HT1080 (cell line): ENCODE data around the gene RO60. TPM values are rescaled to one million over a fixed set of nuclear protein-coding genes. Genes with fewer than 3 reads are reported as not detected.
"Not testable (repeated sequence)": the region's sequence is repeated elsewhere in the genome, so short reads cannot be mapped to it uniquely, and the experiment has no call there.

ENCODE experiments used
- DNase-seq: peaks from one replicate; pipeline ENCODE4 v3.0.0-alpha.2; 2015; ENCODE audit warnings: low read depth
- polyA plus RNA-seq, 2 experiments: library from polyadenylated mRNA; depleted of rRNA; stranded (reverse); fragments of >200 nt; gene quantifications; 2 replicates each; pipeline ENCODE4 v1.2.3, GENCODE V29; 2015
- total RNA-seq: library from RNA; depleted of rRNA; stranded (reverse); fragments of >200 nt; shearing (Covaris generic); gene quantifications from 2 replicates; pipeline ENCODE4 v1.2.3, GENCODE V29; 2014; rRNA removed

RO60 gene
- total RNA-seq = 75.0 and 78.3 TPM in 2 replicates
- polyA plus RNA-seq (2015; cell fraction: cytosol; rRNA removed) = 19.2 and 22.4 TPM in 2 replicates
- polyA plus RNA-seq (2015; cell fraction: nucleus; rRNA removed) = 27.1 and 27.6 TPM in 2 replicates

DNA sequence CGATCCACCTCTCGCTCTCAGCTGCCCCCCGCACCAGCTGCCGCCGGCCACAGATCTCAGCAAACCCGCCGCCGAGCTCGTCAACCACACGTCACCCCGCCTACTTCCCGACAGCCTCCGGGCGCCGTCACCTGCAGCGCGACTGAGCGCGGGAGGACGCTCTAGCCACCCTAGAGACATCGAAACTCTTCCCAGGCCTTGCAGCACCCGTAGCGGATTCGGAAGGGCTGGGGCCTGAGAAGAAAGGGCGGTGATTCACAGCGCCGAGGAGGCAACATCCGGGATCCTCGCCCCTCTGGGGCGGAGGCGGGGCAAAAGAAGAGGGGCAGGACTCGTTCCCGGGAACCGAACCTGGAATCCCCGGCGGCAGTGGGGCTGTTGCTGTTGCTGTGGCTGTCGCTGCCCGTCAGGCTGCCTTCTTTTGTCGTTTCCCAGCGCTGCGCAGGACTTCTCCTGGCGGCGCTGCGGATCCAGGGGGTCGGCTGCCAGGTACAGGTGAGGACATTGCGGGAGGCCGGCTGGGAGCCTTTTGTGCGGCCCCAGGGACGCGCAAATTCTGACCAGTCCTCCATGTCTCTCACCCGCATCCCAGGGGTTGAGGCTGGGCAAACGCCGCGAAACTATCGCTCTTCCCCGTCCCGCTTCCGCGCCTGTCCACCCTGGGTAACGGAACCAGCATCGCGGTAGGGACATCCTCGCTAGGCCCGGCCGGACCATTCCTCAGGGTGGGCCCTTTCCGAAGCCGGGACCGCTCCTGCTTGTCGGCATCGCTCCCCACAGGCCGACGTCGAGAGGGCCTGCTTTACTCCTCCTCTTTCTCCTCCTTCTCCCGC, at the start of gene RO60, which contains the start of gene UCHL5:
Gene RO60, plus strand, starts transcription at position 331 of the 833 bp plus-strand sequence. CDS start 9,443 bp downstream, outside the sequence.
Gene UCHL5, minus strand, starts transcription at position 79 of the 833 bp plus-strand sequence. CDS start 100 bp downstream, outside the sequence.
- DNase-seq = peak; percentile 99

DNA sequence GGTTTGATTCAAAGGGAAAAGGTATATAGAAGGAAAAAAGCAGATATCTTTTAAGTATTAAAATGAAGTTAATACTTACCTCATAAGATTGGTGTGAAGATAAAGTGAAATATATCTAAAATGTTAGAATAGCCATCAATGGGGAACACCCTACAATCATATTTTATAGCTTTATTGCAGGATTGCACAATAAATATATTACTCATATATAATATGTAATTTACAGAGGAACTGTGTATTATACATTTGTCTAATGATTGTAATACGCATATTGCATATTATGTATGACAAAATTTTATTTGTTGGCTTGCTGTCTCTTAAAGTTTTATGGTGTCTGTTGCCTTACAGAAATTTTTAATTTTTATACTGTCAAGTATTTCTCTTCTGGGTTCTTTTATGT, 48.0 kb upstream of the RO60 start:
- no peak for DNase-seq

DNA sequence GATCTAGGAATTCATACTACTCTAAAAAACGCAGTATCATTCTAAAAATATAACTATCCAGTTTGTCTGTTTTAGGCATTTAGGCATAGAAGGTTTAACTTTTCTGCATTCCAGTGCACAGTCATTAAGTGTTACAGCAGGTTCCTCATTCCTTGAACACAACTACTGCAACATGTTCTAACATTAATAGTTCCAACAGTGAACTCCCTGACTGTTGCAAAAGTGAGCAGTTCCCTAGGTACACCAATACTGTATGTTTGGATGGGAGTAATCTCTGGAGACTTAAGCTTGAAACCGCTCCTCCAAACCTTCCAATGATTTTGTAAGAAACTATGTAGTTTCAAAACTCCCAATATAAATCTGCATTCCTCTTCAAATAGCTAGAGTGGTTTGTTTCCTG, 46.4 kb upstream of the RO60 start:
- no peak for DNase-seq

DNA sequence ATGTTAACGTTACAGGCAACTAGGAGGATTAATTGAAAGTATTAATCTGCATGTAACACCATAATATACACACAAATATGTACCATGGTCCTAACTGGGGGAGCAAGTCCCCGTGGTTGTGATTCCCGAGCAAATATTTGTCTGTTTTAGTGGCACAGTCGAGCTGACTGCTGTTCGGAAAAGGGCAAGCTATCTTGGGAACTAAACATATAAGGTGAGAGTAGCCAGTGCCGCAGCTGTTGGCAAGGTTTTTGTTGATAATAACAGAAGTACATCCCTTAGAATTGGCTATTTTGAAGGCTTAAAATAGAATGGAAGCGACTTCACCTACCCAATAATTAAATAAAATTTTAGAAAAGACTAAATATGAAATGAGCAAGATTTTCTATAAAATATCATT, 45.7 kb upstream of the RO60 start:
- no peak for DNase-seq

DNA sequence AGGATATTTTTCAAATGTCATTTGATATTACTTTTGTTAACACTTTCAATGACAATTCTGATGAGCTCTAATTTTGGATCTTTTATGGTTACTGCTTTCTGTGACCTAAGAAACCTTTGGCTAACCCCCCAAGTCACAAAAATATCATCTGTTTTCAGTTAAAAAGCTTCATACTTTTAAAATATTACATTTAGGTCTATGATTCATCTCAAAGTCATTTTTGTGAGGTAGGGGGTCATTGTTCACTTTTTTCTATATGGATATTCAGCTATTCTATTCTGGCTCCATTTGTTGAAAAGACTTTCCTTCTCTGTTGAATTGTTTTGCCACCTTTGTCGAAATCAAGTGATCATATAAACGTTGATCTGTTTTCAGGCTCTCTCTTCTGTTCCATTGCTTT, 45.0 kb upstream of the RO60 start:
- no peak for DNase-seq

DNA sequence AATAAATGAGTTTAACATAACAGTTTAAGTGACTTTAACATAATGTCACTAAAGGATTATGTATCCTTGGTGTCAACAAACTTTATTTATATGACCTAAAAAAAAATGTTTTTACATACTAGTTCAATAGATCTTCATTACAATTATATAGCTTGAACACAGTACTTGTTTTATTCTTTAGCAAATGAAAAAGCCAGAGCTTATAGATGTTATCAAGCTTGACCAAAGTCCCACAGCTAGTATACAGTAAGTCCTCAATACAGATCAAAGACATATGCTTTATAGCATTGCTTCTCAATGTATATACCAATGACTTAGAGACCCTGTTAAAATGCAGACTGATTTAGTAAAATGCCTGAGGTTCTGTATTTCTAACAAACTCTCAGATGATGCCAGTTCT, 42.6 kb upstream of the RO60 start:
- no peak for DNase-seq

DNA sequence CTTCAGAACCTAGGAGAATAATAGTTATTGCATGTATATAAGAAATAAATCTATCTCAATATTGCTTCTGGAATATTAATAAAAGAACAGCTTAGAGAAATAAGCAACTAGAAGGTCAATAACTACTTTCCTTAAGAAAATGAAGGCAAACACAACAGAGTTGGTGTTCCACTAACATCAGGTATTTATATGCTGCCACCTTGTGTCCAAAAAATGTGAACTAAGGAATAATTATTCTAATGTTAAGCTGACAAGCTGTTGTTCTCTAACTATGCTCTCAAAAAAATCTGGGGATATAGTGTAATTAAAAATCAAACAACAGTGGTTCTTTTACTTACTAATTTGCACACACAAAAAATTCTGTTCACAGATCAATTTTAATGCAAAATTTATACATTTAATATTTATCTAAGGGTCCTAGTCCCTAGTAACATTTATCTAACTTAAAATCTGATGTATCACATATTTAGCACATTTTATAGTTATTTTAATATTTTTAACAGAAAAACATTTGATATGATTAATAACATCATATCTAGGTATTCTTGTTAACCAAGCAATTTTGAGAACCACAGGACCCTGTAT, 39.9 kb upstream of the RO60 start:
- peak; percentile 8 for DNase-seq

DNA sequence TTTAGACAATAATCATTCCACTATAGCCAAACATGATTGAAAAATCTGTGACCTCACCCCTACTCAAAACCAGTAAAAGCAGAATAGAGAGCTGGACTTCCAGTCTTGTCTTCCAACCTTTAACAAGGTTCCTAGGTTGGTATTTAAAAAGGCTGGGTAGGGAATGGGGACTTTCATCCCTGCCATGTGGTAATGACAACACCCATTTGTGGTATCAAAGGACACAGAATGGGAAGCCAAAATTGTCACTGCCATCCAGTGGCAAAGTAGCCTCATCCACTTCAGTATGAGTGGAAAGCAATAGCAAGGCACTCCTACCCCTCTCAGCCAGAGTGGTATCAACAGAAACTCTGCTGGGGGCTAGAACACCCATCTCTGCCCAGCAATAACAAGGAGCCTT, 34.2 kb upstream of the RO60 start:
- DNase-seq = no peak

DNA sequence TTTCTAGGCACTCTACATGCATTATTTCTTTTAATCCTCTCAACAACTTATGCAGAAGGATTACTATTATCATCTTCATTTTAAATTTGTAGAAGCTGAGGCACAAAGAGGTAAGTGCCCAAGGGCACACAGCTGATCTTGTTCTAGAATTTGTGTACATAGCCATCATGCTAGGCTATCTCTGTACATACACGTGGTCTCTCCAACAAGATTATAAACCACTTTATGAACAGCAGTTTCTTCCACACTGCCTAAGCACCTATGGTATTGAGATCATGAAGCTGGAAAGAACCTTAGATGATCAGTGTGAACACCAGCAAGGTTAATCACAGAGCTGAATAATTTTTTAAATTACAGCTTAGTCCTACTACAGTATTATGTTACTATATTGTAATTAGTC, 29.1 kb upstream of the RO60 start:
- DNase-seq = no peak

DNA sequence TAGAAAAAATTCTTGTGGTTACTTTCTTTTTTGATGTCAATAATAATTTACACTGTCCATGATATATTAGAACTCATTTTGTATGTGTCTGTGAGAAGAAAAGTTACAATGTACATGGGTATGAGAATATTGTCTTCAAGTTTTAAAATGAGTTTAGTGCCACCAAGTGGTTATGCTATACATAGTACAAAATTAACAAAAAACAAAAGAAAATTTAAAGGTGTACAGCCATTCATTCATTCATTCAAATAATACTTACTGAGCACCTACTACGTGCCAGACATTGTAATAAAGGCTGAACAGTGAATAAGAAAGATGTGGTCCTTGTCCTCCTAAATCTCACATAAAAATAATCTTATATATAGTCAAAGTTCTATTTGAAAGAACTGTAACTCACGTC, 28.0 kb upstream of the RO60 start:
- DNase-seq = no peak

DNA sequence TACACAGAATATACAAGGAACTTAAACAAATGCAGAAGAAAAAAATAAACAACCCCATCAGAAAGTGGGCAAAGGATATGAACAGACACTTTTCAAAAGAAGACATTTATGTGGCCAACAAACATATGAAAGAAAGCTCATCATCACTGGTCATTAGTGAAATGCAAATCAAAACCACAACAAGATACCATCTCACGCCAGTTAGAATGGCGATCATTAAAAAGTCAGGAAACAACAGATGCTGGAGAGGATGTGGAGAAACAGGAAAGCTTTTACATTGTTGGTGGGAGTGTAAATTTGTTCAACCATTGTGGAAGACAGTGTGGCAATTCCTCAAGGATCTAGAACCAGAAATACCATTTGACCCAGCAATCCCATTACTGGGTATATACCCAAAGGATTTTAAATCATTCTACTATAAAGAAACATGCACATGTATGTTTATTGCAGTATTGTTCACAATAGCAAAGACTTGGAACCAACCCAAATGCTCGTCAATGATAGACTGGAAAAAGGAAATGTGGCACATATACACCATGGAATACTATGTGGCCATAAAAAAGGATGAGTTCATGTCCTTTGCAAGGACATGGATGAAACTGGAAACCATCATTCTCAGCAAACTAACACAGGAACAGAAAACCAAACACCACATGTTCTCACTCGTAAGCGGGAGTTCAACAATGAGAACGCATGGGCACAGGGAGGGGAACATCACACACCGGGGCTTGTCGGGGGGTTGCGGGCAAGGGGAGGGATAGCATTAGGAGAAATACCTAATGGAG, 26.6 kb upstream of the RO60 start:
- not testable (repeated sequence) for DNase-seq

DNA sequence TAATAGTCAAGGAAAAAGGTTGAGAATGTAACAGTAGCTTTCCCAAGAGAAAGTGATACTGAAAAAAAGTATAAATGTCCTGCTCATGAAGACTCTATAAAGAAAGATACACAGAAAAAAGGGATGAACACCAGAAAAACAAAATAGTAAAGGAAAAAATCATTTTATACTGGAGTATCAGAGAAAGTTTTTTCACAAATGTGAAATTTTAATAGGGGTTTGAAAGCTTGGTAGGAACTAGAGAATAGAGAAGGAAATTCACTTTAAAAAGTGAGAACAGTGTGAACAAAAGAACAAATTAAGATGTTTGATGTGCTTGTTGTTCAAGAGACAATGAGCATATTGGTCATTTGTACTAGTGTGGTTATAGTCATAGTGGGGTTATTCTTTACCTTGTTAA, 25.8 kb upstream of the RO60 start:
- DNase-seq = no peak

DNA sequence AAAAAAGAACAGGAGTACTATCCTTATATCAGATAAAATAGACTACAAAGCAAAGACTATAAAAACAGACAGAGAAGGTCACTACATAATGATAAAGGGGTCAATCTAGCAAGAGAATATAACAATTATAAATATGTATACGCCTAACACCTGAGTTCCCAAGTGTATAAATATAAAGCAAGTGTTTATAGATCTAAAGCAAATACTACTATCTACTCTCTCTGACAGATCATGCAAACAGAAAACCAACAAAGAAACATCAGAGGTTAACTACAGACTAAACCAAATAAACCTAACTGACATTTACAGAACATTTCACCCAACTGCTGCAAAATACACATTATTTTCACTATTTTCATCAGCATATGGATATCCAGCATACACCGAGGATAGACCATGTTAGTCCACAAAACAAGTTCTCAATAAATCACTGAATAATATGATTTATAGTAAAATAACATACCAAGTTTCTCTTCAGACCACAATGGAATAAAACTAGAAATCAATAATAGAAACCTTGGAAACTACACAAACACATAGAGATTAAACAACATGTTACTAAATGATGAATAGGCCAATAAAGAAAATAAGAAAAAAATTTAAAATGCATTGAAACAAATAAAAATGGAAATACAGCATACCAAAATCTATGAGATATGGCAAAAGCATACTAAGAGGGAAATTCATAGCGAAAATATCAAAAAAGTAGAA, 22.9 kb upstream of the RO60 start:
- DNase-seq = no peak

DNA sequence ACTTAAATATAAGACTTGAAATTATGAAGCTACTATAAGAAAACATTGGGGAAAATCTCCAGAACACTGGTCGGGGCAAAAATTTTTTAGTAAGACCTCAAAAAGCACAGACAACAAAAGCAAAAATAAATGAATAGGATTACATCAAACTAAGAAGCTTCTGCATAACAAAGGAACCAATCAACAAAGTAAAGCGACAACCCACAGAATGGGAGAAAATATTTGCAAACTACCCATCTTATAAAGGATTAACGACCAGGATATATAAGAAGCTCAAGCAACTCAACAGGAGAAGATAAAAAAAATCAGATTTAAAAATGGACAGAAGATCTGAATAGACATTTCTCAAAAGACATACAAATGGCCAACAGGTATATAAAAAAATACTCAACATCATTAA, 19.4 kb upstream of the RO60 start:
- no peak for DNase-seq

DNA sequence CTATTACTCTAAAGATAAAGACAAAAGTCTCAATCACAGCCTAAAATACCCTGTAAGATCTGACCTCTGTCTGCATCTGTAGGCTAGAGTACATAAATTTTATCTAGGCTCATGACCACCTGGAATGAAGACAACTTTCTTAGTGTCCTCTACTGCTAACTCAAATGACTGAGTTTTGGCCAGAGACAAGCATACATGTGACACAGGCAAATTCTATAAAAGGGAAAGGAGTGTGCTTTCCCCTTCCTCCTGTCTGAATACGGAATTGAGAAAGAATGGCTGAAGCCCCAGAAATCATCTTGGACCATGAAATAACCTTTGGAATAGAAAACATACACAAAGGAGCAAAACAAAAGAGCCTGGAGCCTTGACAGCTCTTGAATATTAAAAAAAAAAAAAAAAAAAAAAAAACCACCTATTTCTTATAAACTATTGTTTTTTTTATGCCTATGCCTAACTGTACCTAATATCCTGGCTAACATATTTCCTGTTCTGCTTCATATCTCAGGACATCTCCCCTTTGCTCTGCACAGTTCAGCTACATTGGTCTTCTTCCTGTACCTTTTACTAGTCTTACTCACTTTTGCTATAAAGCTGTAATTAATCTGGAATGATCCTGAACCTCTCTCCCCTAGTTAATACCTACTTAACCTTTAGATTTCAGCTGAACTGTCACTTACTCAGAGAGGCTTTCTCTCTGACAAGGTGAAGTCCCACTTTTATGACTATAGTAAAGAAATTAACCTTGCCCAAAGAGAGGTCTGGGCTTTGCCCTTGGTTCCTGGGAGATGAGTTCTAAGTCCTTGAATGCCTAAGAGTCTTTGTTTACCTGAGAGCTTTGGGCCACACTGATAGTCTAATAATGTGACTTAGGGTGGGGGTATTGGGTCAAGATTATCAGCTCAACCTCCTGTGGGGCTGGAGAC, 16.4 kb upstream of the RO60 start:
- DNase-seq = no peak

DNA sequence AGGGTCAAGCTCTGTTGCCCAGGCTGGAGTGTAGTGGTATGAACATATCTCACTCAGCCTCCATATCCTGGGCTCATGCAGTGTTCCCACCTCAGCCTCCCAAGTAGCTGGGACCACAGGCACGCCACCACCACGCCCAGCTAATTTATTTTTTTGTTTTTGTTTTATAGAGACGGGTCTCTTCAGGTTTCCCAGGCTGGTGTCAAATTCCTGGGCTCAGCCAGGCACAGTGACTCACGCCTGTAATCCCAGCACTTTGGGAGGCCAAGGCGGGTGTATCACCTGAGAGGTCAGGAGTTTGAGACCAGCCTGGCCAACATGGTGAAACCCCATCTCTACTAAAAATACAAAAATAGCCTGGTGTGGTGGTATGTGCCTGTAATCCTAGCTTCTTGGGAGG, 10.5 kb upstream of the RO60 start:
- peak; percentile 20 for DNase-seq

DNA sequence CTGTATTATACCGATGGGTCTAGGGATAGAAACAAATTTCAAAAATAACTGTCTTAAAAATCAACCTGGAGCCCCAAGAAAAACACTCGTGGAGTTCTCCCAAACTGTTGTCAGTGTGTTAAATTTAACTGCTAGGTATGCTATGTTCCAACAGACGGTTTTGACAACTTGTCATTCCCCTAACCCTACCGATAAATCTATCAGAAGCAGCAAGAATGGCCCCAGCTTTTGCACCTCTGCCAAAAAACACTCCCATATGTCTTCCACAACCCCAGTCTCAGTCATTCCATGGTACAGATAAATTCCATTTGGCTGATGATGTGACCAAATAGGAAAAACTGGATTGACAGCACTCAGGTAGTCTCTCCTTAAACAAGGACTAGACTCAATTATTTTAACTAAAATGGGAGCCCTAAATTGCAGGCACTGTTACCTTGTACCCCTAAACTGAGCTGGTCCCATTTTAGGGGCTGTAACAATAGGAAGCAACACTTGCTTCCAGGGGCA, 5.2 kb upstream of the RO60 start:
- no peak for DNase-seq

DNA sequence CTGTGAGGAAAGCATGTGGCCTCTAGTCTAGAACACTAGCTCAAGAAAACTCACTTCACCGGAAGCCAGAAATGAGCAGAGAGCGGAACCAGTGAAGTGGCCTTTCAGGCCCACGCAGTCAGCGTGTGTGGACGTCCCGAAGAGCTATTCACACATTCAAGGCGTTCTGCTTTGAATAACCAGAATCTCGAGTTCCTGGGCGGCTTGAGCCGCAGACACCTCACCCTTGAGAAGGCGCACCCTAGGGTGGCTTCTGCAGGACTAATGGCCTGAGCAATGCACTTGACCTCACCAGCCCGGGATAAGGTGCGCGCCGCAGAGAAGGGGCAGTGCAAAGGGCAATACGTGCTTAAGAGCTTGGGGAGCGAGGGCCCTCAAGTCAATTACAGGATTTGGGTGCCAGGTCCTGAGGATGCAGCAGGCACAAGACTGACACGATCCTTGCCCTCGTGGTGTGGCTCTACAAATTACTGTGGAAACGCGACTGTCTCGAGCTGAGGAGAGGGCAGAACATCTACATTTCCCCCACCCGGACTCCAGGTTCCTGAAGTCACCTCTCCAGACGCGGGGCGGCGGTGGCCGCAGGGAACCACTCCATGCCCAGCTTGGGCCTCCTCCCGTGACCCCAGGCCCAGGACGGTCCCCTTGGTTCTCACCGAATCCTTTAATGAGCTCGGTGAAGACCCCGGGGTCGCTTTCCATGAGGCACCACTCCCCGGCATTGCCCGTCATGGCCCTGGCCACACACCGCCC, 707 bp upstream of the RO60 start:
- DNase-seq = peak; percentile 49

DNA sequence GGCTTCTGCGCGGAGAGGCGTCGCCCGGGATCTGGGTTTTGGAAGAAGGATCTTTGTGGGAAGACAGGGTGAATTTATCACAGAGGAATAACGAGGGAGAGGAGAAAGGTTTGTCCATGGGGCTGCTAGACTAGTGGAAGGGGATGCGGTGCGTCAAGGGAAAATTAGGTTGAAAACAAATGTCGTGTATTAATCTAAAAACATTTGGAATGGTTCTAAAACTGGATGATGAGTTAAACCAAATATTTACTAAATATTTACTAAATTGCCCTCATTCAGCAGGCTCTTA, 647 bp downstream of the RO60 start:
- no peak for DNase-seq
